GM18519 (cell line): ENCODE data around the gene MESP1.
"Not testable (repeated sequence)": the region's sequence is repeated elsewhere in the genome, so short reads cannot be mapped to it uniquely, and the experiment has no call there.

Source experiments
- ATAC-seq: cut with Tn5 transposase; IDR thresholded peaks from one replicate; pipeline ENCODE4 v1.9.1; 2021; ENCODE audit warnings: mild to moderate bottlenecking, moderate library complexity; ENCODE audit not compliant: unreplicated experiment, low FRiP score

The MESP1 gene, protein sequence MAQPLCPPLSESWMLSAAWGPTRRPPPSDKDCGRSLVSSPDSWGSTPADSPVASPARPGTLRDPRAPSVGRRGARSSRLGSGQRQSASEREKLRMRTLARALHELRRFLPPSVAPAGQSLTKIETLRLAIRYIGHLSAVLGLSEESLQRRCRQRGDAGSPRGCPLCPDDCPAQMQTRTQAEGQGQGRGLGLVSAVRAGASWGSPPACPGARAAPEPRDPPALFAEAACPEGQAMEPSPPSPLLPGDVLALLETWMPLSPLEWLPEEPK

DNA sequence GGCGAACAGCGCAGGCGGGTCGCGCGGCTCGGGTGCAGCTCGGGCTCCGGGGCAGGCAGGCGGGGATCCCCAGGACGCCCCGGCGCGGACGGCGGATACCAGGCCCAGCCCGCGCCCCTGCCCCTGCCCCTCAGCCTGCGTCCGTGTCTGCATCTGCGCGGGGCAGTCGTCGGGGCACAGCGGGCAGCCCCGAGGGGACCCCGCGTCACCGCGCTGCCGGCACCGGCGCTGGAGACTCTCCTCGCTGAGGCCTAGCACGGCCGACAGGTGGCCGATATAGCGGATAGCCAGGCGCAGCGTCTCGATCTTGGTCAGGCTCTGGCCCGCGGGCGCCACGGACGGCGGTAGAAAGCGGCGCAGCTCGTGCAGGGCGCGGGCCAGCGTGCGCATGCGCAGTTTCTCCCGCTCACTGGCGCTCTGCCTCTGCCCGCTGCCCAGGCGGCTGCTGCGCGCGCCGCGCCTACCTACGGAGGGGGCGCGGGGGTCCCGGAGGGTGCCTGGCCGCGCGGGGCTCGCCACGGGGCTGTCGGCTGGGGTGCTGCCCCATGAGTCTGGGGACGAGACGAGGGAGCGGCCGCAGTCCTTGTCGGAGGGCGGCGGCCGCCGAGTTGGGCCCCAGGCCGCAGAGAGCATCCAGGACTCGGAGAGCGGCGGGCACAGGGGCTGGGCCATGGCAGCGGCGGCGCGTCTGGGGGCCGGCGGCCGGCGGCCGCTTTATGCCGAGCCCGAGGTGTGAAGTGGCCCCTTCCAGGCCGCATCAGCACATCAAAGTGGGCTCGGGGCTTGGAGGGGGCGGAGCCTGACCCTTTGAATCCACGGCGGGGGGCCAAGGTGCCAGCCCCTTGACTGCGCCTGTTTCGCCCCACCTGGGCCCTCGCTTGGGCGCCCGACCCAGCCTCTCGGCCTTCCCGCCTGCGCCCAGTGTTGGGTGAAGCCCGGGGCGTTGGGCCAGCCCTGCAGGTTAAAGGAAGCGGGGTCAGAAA, at the start of gene MESP1:
Gene MESP1, minus strand, starts transcription at position 690 of the 983 bp plus-strand sequence. Its CDS starts 18 bp downstream, at position 672.
- peak; percentile 83 for ATAC-seq

DNA sequence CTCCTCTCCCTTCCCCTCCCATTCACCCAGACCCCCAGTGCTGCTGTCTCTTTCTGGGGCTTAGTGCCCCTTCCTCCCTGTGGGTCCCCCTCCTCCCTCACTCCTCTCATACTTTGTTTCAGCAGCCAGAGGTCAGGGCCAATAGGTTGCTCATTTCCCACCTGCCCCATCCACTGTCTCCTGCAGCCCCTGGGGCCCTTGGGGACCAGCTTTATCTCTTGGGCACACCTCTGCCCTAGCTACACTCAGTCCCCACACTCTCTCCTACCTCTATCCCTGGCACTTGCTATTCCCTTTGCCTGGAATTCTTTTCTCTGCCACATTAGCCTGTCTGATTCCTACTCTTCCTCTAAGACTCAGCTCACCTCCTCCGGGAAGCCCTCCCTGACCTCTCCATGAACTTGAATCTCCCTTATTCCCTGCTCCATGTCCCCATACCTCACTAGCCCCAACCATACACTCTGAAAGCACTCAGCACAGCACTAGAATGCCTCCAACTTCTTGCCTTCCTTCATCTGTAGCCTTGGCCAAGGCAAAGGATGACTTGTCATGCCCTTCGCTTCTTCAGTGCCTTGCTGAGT, 49.0 kb upstream of the MESP1 start:
- no peak for ATAC-seq

GRCh38 chr15:89799011-89799911, 48.2 kb upstream of the MESP1 start:
- ATAC-seq = no peak

DNA sequence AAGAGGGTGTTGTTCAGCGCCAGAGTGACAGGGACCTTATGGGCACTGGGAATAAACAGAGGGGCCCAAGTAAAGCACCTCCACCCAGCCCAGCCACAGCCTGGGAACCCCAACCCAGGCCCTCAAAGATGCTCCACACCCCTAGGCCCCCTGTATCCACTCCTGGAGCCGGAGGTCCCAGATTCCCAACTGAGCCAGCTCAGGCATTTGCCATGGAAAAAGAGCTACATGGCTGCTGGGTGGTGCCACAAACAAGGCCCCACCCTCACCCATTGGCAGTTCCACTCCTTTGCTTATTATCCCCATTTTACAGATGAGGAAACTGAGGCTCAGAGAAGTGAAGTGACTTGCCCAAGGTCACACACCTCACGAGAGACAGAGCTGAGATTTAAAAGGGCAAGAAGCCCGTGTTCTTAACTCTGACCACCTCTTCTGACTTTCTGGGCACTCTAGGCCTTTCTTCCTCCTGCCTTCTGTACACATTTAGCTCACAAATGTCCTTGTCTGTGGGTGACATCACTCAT, 46.7 kb upstream of the MESP1 start:
- ATAC-seq = no peak

DNA sequence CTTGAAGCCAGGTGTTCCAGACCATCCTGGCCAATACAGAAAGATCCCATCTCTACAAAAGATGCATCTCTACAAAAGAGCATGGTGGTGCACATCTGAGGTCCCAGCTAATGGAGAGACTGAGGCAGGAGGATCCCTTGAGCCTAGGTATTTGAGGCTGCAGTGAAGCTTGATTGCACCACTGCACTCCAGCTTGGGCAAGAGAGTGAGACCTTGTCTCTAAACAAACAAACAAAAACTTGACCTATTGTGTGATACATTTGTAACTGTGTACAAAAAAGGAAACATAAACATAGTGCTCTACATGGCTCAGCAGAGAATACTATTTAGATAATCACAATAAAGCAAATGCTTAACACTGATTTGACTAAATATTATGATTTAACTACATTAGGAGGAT, 44.9 kb upstream of the MESP1 start:
- ATAC-seq = no peak

DNA sequence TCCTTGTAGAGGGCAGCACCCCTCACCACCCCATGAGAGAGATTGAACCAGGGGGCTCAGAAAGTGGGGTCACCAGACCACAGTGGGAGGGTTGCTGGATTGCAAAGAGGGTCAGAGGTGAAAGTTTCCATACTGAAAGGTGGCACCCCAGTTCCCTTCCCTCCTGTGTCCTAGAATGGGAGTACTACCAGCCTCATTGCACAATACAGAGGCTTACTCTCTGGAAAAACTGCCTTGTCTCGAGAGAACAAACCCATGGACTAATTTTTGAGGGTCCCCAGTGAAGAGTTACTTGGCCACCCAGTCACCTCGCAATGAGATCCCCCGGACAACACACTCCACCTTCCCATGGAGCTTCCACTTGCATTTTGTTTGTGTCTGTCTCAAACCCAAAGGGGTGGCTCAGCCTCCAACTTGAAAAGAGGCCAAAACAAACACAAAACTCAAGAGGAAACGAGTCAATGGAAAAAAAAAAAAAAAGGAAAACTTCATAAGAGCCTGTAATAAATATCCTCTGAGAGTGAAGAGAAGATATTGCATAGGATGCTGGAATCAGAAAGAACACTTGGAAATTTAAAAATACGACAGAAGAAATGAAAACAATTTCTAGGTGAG, 43.7 kb upstream of the MESP1 start:
- ATAC-seq = no peak

GRCh38 chr15:89792106-89792805, 41.2 kb upstream of the MESP1 start:
- no peak for ATAC-seq

DNA sequence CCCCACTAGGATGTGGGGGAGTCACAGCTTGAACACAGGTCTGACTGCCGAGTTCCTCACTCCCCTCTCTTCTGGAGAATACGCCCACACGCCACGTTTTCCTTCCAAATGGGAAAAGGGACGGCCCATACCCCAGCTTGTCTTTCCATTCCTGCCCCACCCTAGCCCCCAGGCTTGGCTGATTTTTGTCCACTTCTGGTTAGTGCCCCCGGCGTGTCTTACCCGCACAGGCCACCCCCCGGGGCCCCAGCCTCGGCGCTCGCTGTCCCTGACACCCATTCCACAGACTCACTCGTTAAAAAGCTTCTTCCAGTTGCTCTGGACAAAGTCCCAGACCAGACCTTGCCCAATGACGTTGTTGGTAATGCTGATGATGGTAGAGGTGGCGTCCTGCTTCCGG, 39.6 kb upstream of the MESP1 start:
- no peak for ATAC-seq

GRCh38 chr15:89790206-89790605, 39.2 kb upstream of the MESP1 start:
- ATAC-seq = no peak

GRCh38 chr15:89788585-89788984, 37.5 kb upstream of the MESP1 start:
- not testable (repeated sequence) for ATAC-seq

GRCh38 chr15:89787944-89788343, 36.9 kb upstream of the MESP1 start:
- no peak for ATAC-seq

GRCh38 chr15:89785774-89786140, 34.7 kb upstream of the MESP1 start:
- no peak for ATAC-seq

DNA sequence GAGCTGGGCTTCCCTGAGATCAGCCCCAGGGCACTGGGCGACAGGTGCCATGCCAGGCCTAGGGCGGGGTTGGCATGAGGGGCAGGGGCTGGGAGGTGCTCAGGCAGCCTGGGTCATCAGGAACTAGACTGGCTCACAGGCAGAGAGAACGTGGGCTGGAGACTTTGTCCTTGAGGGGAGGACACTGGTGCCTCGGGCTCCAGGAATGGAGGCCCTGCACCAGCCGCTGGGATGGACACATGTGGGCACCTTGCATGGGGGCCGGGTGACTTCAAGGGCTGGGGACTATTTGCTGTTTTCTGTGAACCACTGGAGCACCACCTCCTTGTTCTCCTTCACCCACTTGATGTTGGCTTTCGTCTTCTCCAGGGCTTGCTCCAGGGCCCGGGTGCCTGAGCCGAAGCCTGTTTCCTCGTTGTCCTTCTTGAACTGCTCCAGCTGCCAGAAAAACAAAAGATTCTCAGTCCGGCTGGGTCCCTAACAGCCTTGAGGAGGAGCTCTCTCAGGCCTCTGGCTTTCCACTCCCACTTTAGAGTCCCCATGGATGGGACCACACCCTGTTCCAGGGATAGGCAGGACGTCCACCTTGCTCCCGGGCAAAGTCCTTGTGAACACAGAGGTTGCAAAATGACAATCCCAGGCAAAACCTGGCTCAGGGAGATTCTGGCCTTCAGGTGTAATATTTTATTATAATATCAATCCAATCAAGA, 34.2 kb upstream of the MESP1 start:
- ATAC-seq = no peak

DNA sequence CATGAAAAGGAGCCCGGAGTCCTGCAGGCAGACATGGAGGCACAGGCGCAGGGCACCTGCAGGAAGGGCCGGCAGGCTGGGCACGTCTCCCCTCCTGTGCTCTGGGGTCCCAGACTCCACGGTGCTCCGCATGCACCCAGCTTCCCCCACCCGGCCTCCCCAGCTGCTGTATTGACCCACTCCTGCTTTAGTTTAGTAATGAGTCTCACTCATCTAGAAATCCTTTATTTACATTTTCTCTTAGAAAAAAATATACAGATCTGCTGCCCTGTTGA, 33.6 kb upstream of the MESP1 start:
- ATAC-seq = no peak

DNA sequence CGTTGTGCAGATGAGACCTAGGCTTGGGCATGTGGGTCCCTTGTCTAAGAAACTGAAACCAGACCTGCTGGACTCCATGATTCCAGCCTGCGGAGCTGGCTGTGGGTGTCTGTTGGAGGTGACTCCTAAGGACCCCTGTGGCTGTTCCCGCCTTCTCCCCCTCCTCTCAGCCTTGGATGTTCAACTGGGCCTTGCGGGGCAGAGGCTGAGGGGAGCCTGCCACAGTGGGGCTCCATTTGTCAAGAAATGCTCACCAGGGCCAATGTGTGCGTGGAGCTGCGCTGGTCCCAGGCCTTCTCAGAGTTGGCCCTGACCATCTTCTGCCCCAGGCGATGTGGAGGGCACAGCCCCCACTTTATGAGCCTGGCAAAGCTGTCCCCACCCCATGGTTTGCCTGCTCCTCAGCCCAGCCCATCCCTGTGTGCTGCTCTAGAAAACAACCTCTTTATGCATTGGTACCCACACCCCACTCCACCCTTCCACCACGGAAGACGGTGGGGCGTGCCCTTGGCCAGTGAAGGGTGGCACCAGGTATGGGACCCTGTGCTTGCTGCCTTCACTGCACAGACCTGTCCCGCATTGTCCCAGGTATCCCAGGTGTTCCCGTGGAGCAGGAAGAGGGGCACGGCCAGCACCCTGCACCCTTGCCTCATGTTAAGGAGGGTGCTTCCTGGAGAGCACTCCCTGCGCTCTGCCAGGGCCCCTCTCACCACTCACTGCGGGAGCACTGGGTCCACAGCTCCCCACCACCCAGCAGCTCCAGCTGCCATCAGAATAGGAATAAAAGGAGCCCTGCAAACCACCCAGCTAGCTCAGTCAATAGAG, 33.0 kb upstream of the MESP1 start:
- no peak for ATAC-seq

DNA sequence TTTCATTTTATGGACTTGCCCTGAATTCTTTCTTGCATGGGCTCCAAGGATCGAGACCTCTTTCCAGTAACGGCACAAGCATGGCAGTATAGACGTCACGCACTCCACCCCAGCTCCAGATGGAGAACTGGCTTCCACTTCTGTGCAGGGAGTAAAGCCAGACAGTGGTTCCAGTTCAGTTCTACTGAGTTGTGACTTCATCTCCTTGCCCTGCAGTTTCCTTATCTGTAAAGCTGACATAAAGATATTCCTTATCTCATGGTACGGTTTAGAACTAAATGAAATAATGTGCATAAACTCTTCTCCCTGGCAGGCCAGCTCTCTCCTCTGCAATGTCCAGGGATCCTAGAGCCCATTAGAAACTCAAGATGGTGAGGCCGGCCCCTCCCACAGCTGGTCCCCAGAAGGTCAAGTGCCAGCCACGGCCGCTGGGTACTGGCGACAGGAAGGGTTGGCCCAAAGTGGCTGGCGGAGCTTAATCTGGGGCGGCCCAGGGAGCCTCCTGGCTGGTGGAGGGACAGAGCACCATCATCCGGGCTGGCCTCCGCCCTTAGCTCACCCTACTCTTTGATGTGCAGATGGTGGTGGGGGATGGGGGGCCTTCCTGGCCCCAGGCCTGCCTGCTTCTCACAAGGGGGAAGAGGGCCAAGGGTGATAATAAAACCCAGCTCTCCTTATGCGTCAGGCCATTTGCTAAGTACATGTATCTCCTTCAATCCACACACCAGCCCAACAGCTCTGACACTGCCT, 32.2 kb upstream of the MESP1 start:
- ATAC-seq = no peak

GRCh38 chr15:89782619-89782950, 31.5 kb upstream of the MESP1 start:
- ATAC-seq = not testable (repeated sequence)
